ENCODE results near the gene MICU1. TPM values are rescaled to one million over a fixed set of nuclear protein-coding genes. Genes with fewer than 3 reads are reported as not detected.

The MICU1 gene
- total and polyA plus RNA-seq, 2 of the 13 experiments (the other 11 are each of a cell fraction or from before 2014, with no cell fraction given), result 32.5 to 56.1 TPM

GRCh38 chr10:72409167-72409566 lies 216.7 kb downstream of the MICU1 start (continued):
- TF ChIP-seq NONO (IDR thresholded peaks at IDR 0.05) (no peak), NONO (CRISPR knock-in tag; conservative IDR thresholded peaks at IDR 0.05) (no peak), PRDM4 (CRISPR knock-in tag; IDR thresholded peaks at IDR 0.05; ENCODE audit: borderline replicate concordance) (no peak)

- H3K9me3 ChIP-seq (ENCODE audit: low read length), result no peaks in the 10 kb centered on the region
- no peak overlapping the region for H3K4me3 ChIP-seq (replicated peaks in 1 of 3; ENCODE audit: insufficient read depth in 1 of 3, low read depth in 2 of 3, low read length in 3 of 3)
- WGBS (ENCODE audit: low lambda C conversion rate), result 89% methylated on average over 7 of the region's 7 CpGs
- no peak for FAIRE-seq
- no peaks in the 10 kb centered on the region for H3K79me2 ChIP-seq (ENCODE audit: insufficient read depth, low read length)
- H3K36me3 ChIP-seq (replicated peaks in 1 of 2; ENCODE audit: control insufficient read depth in 1 of 2, insufficient read depth in 2 of 2, low read length in 2 of 2), result peaks cover 1 to 27% of the 10 kb centered on the region in 2 experiments; a peak in 4 of 5 replicates
- TF ChIP-seq GFI1 (CRISPR knock-in tag; IDR thresholded peaks at IDR 0.05; ENCODE audit: borderline replicate concordance) (no peak), FOSL2 (CRISPR knock-in tag; IDR thresholded peaks at IDR 0.05) (peak; percentile 52; the same call in 1 of the 2 replicates), SOX6 (IDR thresholded peaks at IDR 0.05) (no peak), SOX6 (CRISPR knock-in tag; IDR thresholded peaks at IDR 0.05) (no peak), PHF5A (CRISPR knock-in tag; IDR thresholded peaks at IDR 0.05; ENCODE audit: low read depth, unreplicated experiment) (no peak), TEAD2 (CRISPR knock-in tag; IDR thresholded peaks at IDR 0.05) (no peak), CAMTA2 (CRISPR knock-in tag; IDR thresholded peaks at IDR 0.05; ENCODE audit: borderline replicate concordance) (no peak), CC2D1A (CRISPR knock-in tag; IDR thresholded peaks at IDR 0.05) (no peak), JUND (CRISPR knock-in tag; IDR thresholded peaks at IDR 0.05) (no peak), HOXA3 (CRISPR knock-in tag; IDR thresholded peaks at IDR 0.05) (no peak), ZNF891 (CRISPR knock-in tag; IDR thresholded peaks at IDR 0.05) (no peak), HNRNPK (IDR thresholded peaks at IDR 0.05; ENCODE audit: low read depth, low read length, poor library complexity, severe bottlenecking) (no peak), RARA (CRISPR knock-in tag; IDR thresholded peaks at IDR 0.05) (0 out of 2 replicates have a peak, but pooled peaks have one; percentile 23), REXO4 (CRISPR knock-in tag; IDR thresholded peaks at IDR 0.05; ENCODE audit: borderline replicate concordance) (no peak)
- H4K20me1 ChIP-seq (ENCODE audit: insufficient read depth, low read length), result no peaks in the 10 kb centered on the region
- POLR2A ChIA-PET, result no interaction called here
- no peak overlapping the region for H3K4me2 ChIP-seq (ENCODE audit: low read depth, low read length)
- H3K27ac ChIP-seq (ENCODE audit: extremely low read length, insufficient read depth, low read length), result no peak overlapping the region
- ATAC-seq, result no peak
- H3K4me1 ChIP-seq (ENCODE audit: insufficient read depth, low read length), result no peaks in the 10 kb centered on the region
- BruUV-seq (replicated peaks), result no TSS peak
- in situ Hi-C loops (cut with HindIII; ENCODE audit: extremely low pct_ligation_motif_present, low pct_unique_long_range_greater_than_20kb) (no loop called here), intact Hi-C loops (cut with micrococcal nuclease; ENCODE audit: unreplicated experiment) (no loop called here)
- H3K27me3 ChIP-seq (ENCODE audit: control insufficient read depth in 1 of 2, insufficient read depth in 2 of 2, low read length in 2 of 2), result no peaks in the 10 kb centered on the region
- no peak overlapping the region for H2AFZ ChIP-seq (ENCODE audit: low read length)
- DNase-seq (ENCODE audit: low spot score), result no peak
- no peak overlapping the region for H3K9ac ChIP-seq (ENCODE audit: insufficient read depth, low read depth, low read length)
- CTCF ChIA-PET (ENCODE audit: low intra/inter-chr PET ratio, low total read pairs), result no interaction called here
Measured at GRCh38 chr10:72407927-72408600, 217.8 kb downstream of the MICU1 start.

Measured in HepG2 (cell line).